K562 (cell line): ENCODE measurements around the gene TOM1L2. TPM values are rescaled to one million over a fixed set of nuclear protein-coding genes. Genes with fewer than 3 reads are reported as not detected.

ENCODE experiments used
- CHD2 ChIP-seq: IDR thresholded peaks from 2 replicates; pipeline ENCODE4 v1.6.1; 2011; ENCODE audit warnings: low read depth, low read length
- DACH1 ChIP-seq: fragments of 450-650 bp; IDR thresholded peaks from 2 replicates; pipeline ENCODE4 v1.6.1; 2018; ENCODE audit not compliant: partially characterized antibody
- EWSR1 ChIP-seq: fragments of 450-650 bp; IDR thresholded peaks from 2 replicates; pipeline ENCODE4 v1.6.1; 2018; ENCODE audit warnings: borderline replicate concordance, mild to moderate bottlenecking, low read depth, moderate library complexity; ENCODE audit not compliant: partially characterized antibody
- FOXP4 ChIP-seq: sonication (generic); formaldehyde crosslinking; IDR thresholded peaks from 2 replicates; pipeline ENCODE4 v1.8.0; 2022; ENCODE audit warnings: mild to moderate bottlenecking, missing genetic modification reagents, borderline replicate concordance
- GATA2 ChIP-seq: sonication (generic); formaldehyde crosslinking; IDR thresholded peaks from 2 replicates; pipeline ENCODE4 v1.4.0; 2020; ENCODE audit warnings: mild to moderate bottlenecking, missing genetic modification reagents
- GTF2A2 ChIP-seq: IDR thresholded peaks from 2 replicates; pipeline ENCODE4 v1.6.1; 2016; ENCODE audit warnings: mild to moderate bottlenecking, missing genetic modification characterization, missing compliant biosample characterization
- RBM17 ChIP-seq: fragments of 200-400 bp; formaldehyde crosslinking; IDR thresholded peaks from 2 replicates; pipeline ENCODE4 v1.6.1; 2017; ENCODE audit warnings: low read depth, mild to moderate bottlenecking, low read length, borderline replicate concordance
- RCOR1 ChIP-seq, 2 experiments: IDR thresholded peaks; 2 replicates each; pipeline ENCODE4 v1.6.1; 2012; ENCODE audit warnings: low read depth in 2 of 2, low read length in 2 of 2, borderline replicate concordance in 1 of 2, improper control_type of control experiment in 1 of 2
- RNF219 ChIP-seq: fragments of 250-450 bp; sonication (Bioruptor Pico); IDR thresholded peaks from 2 replicates; pipeline ENCODE4 v1.5.0; 2022; ENCODE audit warnings: mild to moderate bottlenecking
- SMAD4 ChIP-seq: fragments of 250-450 bp; sonication (Bioruptor Pico); conservative IDR thresholded peaks from 2 replicates; pipeline ENCODE4 v1.8.0; 2021; ENCODE audit warnings: inconsistent platforms, mild to moderate bottlenecking, moderate library complexity
- SMARCB1 ChIP-seq: IDR thresholded peaks from 2 replicates; pipeline ENCODE4 v1.6.1; 2011; ENCODE audit warnings: improper control_type of control experiment, low read depth; ENCODE audit not compliant: insufficient read length
- TBL1XR1 ChIP-seq, 2 experiments: IDR thresholded peaks; 2 replicates each; pipeline ENCODE4 v1.6.1; 2012; ENCODE audit warnings: improper control_type of control experiment in 2 of 2, low read length in 2 of 2, mild to moderate bottlenecking in 1 of 2
- TEAD2 ChIP-seq: fragments of 450-650 bp; IDR thresholded peaks from 2 replicates; pipeline ENCODE4 v1.6.1; 2016; ENCODE audit warnings: missing genetic modification characterization, control low read depth, missing compliant biosample characterization
- ZBED1 ChIP-seq: IDR thresholded peaks from 2 replicates; pipeline ENCODE4 v1.6.1; 2014
- ZNF143 ChIP-seq: sonication (generic); formaldehyde crosslinking; IDR thresholded peaks from 2 replicates; pipeline ENCODE4 v1.9.0; 2022; ENCODE audit warnings: mild to moderate bottlenecking, missing genetic modification reagents
- ZNF253 ChIP-seq: fragments of 250-450 bp; sonication (Bioruptor Pico); conservative IDR thresholded peaks from 2 replicates; pipeline ENCODE4 v1.6.1; 2021; ENCODE audit warnings: mild to moderate bottlenecking
- ZNF395 ChIP-seq: fragments of 200-800 bp; sonication (Bioruptor generic); IDR thresholded peaks from 2 replicates; pipeline ENCODE4 v1.6.1; 2017; ENCODE audit warnings: missing genetic modification characterization, missing compliant biosample characterization
- ZNF551 ChIP-seq: fragments of 250-450 bp; sonication (Bioruptor Pico); IDR thresholded peaks from 2 replicates; pipeline ENCODE4 v1.5.0; 2021; ENCODE audit warnings: mild to moderate bottlenecking, moderate library complexity
- ZSCAN29 ChIP-seq: fragments of 450-650 bp; IDR thresholded peaks from 2 replicates; pipeline ENCODE4 v1.6.1; 2017
- polyA plus RNA-seq, 8 experiments: library from polyadenylated mRNA; depleted of rRNA in 4 of 8; stranded (reverse) in 5 of 8; unstranded in 3 of 8; fragments of >200 nt; fragmentation: Nextera tagmentation in 2 of 8; fragmentation: Illumina TruSeq in 1 of 8; extraction: Ambion mirVana in 2 of 8; extraction: Trizol in 1 of 8; gene quantifications; 2 replicates each; pipeline versions ENCODE4 v1.2.1 to v1.2.3, GENCODE V29; 2011 to 2014; ENCODE audit warnings: inconsistent platforms in 1 of 8, missing spikeins in 1 of 8
- total RNA-seq, 7 experiments: library from RNA; depleted of rRNA in 6 of 7; stranded (reverse); fragments of >200 nt in 6 of 7; fragmentation: Illumina TruSeq in 2 of 7; extraction: Trizol in 2 of 7; gene quantifications; 2 replicates each; pipeline versions ENCODE4 v1.2.1 to v1.2.3, GENCODE V29; 2011 to 2021; ENCODE audit warnings: low replicate concordance in 1 of 7

Gene TOM1L2
- total and polyA plus RNA-seq, 9 of the 15 experiments (the other 6 are each of a cell fraction or from before 2014, with no cell fraction given) = 0.07 to 6.0 (median 2.5) TPM

GRCh38 chr17:17836250-17836817, 135.9 kb downstream of the TOM1L2 start (continued):
- peak; percentile 9 for TF ChIP-seq ZNF395
- TF ChIP-seq TBL1XR1 (IDR thresholded peaks at IDR 0.05; ENCODE audit: low read length in 2 of 2) = peak in 1 of 2 experiments; percentile 45; a peak in 1 of 4 replicates
- TF ChIP-seq TEAD2 (tag) = no peak
- TF ChIP-seq RBM17 = no peak
- TF ChIP-seq ZBED1 = 0 out of 2 replicates have a peak, but pooled peaks have one; percentile 22
- no peak for TF ChIP-seq SMARCB1
- TF ChIP-seq GTF2A2 (tag) = no peak
- no peak for TF ChIP-seq RNF219 (CRISPR knock-in tag)
- no peak for TF ChIP-seq ZNF143 (CRISPR knock-in tag)
- no peak for TF ChIP-seq ZNF551 (CRISPR knock-in tag)
- TF ChIP-seq EWSR1 = no peak
- no peak for TF ChIP-seq ZNF253 (CRISPR knock-in tag)
- no peak for TF ChIP-seq ZSCAN29
- TF ChIP-seq CHD2 = peak; percentile 70
- TF ChIP-seq SMAD4 (CRISPR knock-in tag) = peak; percentile 77
- no peak for TF ChIP-seq GATA2 (CRISPR knock-in tag)
- no peak for TF ChIP-seq FOXP4 (CRISPR knock-in tag)
- no peak for TF ChIP-seq RCOR1 (IDR thresholded peaks at IDR 0.05; ENCODE audit: borderline replicate concordance in 1 of 2, low read depth in 2 of 2, low read length in 2 of 2)
- TF ChIP-seq DACH1 = no peak
